Uterus (tissue), 2 donors: Measurements from ENCODE around the gene KPNA4.

Experiments
- POLR2A ChIP-seq, 2 donors: fragments of 450-650 bp; IDR thresholded peaks; one replicate each; pipeline ENCODE4 v1.6.1; 2016; ENCODE audit warnings: antibody characterized with exemption in 2 of 2, mild to moderate bottlenecking in 1 of 2, moderate library complexity in 1 of 2
- TF ChIP-seq, protein P1 (sequence below), 4 experiments: fragments of 200-600 bp in 2 of 4; fragments of 450-650 bp in 2 of 4; sonication (generic) in 2 of 4; IDR thresholded peaks; one replicate each; pipeline ENCODE4 v1.5.1; 2016 to 2019; ENCODE audit warnings: antibody characterized with exemption in 4 of 4, mild to moderate bottlenecking in 2 of 4, moderate library complexity in 1 of 4

DNA sequence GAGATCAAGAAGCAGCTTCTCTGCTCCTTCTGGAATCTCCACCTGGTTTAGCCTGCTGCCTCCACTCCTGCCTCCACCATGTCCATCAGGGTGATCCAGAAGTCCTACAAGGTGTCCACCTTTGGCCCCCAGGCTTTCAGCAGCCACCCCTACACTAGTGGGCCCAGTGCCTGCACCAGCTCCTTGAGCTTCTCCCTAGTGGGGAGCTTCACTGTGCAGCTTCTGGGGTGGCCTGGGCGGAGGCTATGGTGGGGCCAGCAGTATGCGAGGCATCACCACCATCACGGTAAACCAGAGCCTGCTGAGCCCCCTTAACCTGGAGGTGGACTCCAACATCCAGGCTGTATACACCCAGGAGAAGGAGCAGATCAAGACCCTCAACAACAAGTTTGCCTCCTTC is 2.4 kb upstream of the KPNA4 start:
- TF ChIP-seq, protein P1, sequence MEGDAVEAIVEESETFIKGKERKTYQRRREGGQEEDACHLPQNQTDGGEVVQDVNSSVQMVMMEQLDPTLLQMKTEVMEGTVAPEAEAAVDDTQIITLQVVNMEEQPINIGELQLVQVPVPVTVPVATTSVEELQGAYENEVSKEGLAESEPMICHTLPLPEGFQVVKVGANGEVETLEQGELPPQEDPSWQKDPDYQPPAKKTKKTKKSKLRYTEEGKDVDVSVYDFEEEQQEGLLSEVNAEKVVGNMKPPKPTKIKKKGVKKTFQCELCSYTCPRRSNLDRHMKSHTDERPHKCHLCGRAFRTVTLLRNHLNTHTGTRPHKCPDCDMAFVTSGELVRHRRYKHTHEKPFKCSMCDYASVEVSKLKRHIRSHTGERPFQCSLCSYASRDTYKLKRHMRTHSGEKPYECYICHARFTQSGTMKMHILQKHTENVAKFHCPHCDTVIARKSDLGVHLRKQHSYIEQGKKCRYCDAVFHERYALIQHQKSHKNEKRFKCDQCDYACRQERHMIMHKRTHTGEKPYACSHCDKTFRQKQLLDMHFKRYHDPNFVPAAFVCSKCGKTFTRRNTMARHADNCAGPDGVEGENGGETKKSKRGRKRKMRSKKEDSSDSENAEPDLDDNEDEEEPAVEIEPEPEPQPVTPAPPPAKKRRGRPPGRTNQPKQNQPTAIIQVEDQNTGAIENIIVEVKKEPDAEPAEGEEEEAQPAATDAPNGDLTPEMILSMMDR (IDR thresholded peaks at IDR 0.05) = no peak
- TF ChIP-seq POLR2A (IDR thresholded peaks at IDR 0.05) = no peak
